IPS DF 19.7 (cell line): ENCODE measurements around the gene CNOT6L.
"Not testable (repeated sequence)": the region's sequence is repeated elsewhere in the genome, so short reads cannot be mapped to it uniquely, and the experiment has no call there.

Source experiments
- DNase-seq: peaks from one replicate; pipeline ENCODE4 v3.0.0-alpha.2; 2013; ENCODE audit warnings: low read depth, low spot score

CNOT6L gene

GRCh38 chr4:77782102-77782835, 36.9 kb downstream of the CNOT6L start:
- no peak for DNase-seq

- DNase-seq: not testable (repeated sequence)
Measured at GRCh38 chr4:77780762-77781161, 38.4 kb downstream of the CNOT6L start.

- DNase-seq: no peak
Measured at GRCh38 chr4:77777135-77777807, 41.9 kb downstream of the CNOT6L start.

- DNase-seq: no peak
Measured at GRCh38 chr4:77776182-77777134, 42.7 kb downstream of the CNOT6L start.

GRCh38 chr4:77773101-77773500, 46.1 kb downstream of the CNOT6L start:
- DNase-seq: no peak

- DNase-seq: no peak
Measured at GRCh38 chr4:77771566-77771965, 47.6 kb downstream of the CNOT6L start.

GRCh38 chr4:77765720-77766119, 53.4 kb downstream of the CNOT6L start:
- no peak for DNase-seq

- DNase-seq: no peak
Measured at GRCh38 chr4:77762531-77762930, 56.6 kb downstream of the CNOT6L start.

GRCh38 chr4:77761595-77761994, 57.6 kb downstream of the CNOT6L start:
- DNase-seq: no peak

GRCh38 chr4:77758804-77759203, 60.4 kb downstream of the CNOT6L start:
- DNase-seq: no peak

- DNase-seq: no peak
Measured at GRCh38 chr4:77751764-77752163, 67.4 kb downstream of the CNOT6L start.

- DNase-seq: no peak
Measured at GRCh38 chr4:77745792-77746191, 73.4 kb downstream of the CNOT6L start.

GRCh38 chr4:77742054-77742453, 77.1 kb downstream of the CNOT6L start:
- no peak for DNase-seq

GRCh38 chr4:77740480-77740879, 78.7 kb downstream of the CNOT6L start:
- DNase-seq: no peak

- peak; percentile 17 for DNase-seq
Measured at GRCh38 chr4:77734928-77735327, 84.2 kb downstream of the CNOT6L start.

- no peak for DNase-seq
Measured at GRCh38 chr4:77731656-77732055, 87.5 kb downstream of the CNOT6L start.

- no peak for DNase-seq
Measured at GRCh38 chr4:77728420-77728819, 90.7 kb downstream of the CNOT6L start.

GRCh38 chr4:77721073-77721472, 98.1 kb downstream of the CNOT6L start:
- DNase-seq: no peak

GRCh38 chr4:77718500-77718899, 100.7 kb downstream of the CNOT6L start:
- not testable (repeated sequence) for DNase-seq

GRCh38 chr4:77715414-77716290, 103.5 kb downstream of the CNOT6L start:
- no peak for DNase-seq

- DNase-seq: no peak
Measured at GRCh38 chr4:77714514-77714913, 104.7 kb downstream of the CNOT6L start.
